Measurements from ENCODE around the gene MRPL1. TPM values are rescaled to one million over a fixed set of nuclear protein-coding genes. Genes with fewer than 3 reads are reported as not detected.
A peak's percentile ranks its signal among the peaks of the same experiment; 100 is the strongest.

MRPL1 gene
- total and polyA plus RNA-seq, 9 of the 15 experiments (the other 6 are each of a cell fraction or from before 2014, with no cell fraction given): 38.4 to 75.7 (median 63.7) TPM

DNA sequence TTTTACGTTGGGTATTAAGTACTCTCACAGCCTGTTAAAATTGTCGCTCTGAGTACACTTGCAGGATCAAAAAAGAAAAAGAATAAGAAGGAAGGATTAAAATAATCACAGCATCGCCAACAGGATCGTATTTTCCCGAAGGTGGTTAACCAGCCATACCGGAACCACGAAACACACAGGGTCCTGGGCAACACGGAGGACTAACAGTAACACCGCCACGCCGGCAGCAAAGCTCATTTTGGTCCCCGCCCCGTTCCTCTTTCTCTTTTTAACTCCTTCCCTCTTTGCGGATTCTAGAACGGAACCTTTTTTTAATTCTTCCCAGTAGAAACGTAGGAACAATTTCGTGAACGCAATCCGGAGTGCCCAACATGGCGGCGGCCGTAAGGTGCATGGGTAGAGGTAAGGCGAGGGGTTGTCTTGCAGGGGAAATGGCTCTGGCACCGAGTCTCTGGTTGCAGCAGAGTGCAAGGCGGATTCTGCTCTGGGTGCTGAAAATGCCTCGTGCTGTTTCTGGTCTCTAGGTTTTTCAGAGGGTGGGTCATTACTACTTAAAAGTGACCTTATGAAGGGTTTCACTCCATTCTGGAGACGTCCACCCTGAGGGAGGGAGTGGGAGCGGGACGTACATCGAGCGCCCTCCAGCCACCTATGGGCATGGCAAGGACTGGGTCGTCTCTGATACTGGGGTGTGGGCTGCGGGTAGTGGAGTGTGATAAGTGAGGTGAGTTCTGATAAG, at the start of gene MRPL1 (continued):
- TF ChIP-seq, protein P1, sequence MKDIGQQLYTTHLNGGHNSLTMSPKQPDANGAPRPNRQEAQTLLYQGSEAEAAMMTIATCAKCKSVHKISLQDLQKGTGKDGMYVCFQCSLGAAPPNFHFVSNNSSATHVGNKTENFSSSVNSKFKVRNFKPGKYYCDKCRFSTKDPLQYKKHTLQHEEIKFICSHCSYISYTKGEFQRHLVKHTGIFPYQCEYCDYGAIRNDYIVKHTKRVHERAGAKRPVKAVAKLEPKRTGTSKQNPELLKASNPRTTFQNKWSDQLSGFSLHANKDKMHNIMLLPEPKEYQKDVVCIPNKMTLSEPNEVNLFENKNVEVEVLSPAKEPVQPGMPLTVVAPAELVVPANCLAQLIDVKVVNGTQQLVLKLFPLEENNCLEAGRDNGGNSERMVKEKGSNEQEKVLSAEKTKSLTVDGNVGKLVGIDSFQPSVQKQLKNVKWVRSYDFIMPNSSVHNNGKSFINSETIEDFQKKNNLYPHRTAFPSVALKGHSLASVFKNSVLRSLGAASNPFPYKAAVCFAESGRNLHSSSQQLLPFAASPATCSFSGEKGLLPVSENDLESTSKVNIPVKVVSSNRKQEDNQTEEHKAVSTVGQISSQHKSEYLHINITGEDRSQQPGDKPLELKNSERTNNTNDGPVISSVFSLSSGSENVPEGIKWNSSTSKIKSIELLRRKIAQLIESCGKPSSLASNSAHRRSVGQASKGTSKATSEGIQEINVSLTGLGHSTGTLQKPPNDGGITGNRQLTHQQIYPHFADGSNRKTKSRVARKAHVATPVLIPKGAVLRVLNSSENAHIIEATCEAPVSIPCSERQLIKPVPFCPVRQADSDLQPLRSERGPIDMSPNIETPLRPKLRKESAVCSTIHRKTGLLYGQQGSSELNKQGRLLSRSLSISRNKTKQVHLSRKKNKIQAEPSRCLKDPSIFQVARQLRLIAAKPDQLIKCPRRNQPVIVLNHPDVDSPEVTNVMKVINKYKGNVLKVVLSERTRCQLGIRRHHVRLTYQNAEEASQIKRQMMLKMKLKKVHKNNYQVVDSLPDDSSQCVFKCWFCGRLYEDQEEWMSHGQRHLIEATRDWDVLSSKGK (CRISPR knock-in tag; IDR thresholded peaks at IDR 0.05): no peak
- TF ChIP-seq MXI1 (IDR thresholded peaks at IDR 0.05; ENCODE audit: low read depth, low read length): peak; percentile 90
- TF ChIP-seq ZNF347 (CRISPR knock-in tag; IDR thresholded peaks at IDR 0.05; ENCODE audit: low read depth): no peak
- 0 out of 2 replicates have a peak, but pooled peaks have one; percentile 12 for TF ChIP-seq ZNF384 (IDR thresholded peaks at IDR 0.05; ENCODE audit: low read depth, low read length)
- peak; percentile 98 for TF ChIP-seq EP400 (IDR thresholded peaks at IDR 0.05)
- TF ChIP-seq, protein P2, sequence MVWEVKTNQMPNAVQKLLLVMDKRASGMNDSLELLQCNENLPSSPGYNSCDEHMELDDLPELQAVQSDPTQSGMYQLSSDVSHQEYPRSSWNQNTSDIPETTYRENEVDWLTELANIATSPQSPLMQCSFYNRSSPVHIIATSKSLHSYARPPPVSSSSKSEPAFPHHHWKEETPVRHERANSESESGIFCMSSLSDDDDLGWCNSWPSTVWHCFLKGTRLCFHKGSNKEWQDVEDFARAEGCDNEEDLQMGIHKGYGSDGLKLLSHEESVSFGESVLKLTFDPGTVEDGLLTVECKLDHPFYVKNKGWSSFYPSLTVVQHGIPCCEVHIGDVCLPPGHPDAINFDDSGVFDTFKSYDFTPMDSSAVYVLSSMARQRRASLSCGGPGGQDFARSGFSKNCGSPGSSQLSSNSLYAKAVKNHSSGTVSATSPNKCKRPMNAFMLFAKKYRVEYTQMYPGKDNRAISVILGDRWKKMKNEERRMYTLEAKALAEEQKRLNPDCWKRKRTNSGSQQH (CRISPR knock-in tag; IDR thresholded peaks at IDR 0.05): peak; percentile 75
- TF ChIP-seq, protein P3, sequence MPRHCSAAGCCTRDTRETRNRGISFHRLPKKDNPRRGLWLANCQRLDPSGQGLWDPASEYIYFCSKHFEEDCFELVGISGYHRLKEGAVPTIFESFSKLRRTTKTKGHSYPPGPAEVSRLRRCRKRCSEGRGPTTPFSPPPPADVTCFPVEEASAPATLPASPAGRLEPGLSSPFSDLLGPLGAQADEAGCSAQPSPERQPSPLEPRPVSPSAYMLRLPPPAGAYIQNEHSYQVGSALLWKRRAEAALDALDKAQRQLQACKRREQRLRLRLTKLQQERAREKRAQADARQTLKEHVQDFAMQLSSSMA (CRISPR knock-in tag; IDR thresholded peaks at IDR 0.05): no peak
- TF ChIP-seq NR2C2 (CRISPR knock-in tag; IDR thresholded peaks at IDR 0.05): 0 out of 2 replicates have a peak, but pooled peaks have one; percentile 62
- peak; percentile 92 for TF ChIP-seq NR2C2 (tag; IDR thresholded peaks at IDR 0.05)
- TF ChIP-seq SETDB1 (IDR thresholded peaks at IDR 0.05; ENCODE audit: low read length): no peak
- TF ChIP-seq ZNF76 (CRISPR knock-in tag; IDR thresholded peaks at IDR 0.05; ENCODE audit: borderline replicate concordance): no peak
- no peak for TF ChIP-seq MEIS2 (IDR thresholded peaks at IDR 0.05; ENCODE audit: partially characterized antibody)
- no peak for TF ChIP-seq BDP1 (IDR thresholded peaks at IDR 0.05; ENCODE audit: insufficient read depth, insufficient read length)
- TF ChIP-seq ZNF324 (CRISPR knock-in tag; IDR thresholded peaks at IDR 0.05): no peak
- no peak for TF ChIP-seq NCOA2 (IDR thresholded peaks at IDR 0.05; ENCODE audit: partially characterized antibody in 2 of 2)
- no peak; a peak in 2 of 4 replicates for TF ChIP-seq NRF1 (conservative IDR thresholded peaks at IDR 0.05 in 1 of 2, IDR thresholded peaks at IDR 0.05 in 1 of 2)
- no peak for TF ChIP-seq TEAD2 (tag; IDR thresholded peaks at IDR 0.05)
- TF ChIP-seq KDM4B (IDR thresholded peaks at IDR 0.05; ENCODE audit: borderline replicate concordance in 2 of 2, low read depth in 1 of 2): no peak
- TF ChIP-seq GTF2E2 (tag; IDR thresholded peaks at IDR 0.05): peak; percentile 97
- no peak for TF ChIP-seq DNMT1 (IDR thresholded peaks at IDR 0.05)
- peak; percentile 92 for TF ChIP-seq SP1 (CRISPR knock-in tag; IDR thresholded peaks at IDR 0.05)
- no peak for TF ChIP-seq TCFL5 (CRISPR knock-in tag; conservative IDR thresholded peaks at IDR 0.05)
- TF ChIP-seq ZNF75A (CRISPR knock-in tag; IDR thresholded peaks at IDR 0.05): no peak
- TF ChIP-seq ZNF668 (CRISPR knock-in tag; IDR thresholded peaks at IDR 0.05): no peak

Data from K562 (cell line).